HepG2 (cell line): ENCODE measurements around the gene FGD6. TPM values are rescaled to one million over a fixed set of nuclear protein-coding genes. Genes with fewer than 3 reads are reported as not detected.

Experiments
- CHD4 ChIP-seq: fragments of 200-600 bp; sonication (generic); IDR thresholded peaks from 2 replicates; pipeline ENCODE4 v1.7.0; 2017; ENCODE audit warnings: mild to moderate bottlenecking, low read length, borderline replicate concordance
- EEA1 ChIP-seq: sonication (generic); formaldehyde crosslinking; IDR thresholded peaks from 2 replicates; pipeline ENCODE4 v1.5.1; 2020; ENCODE audit warnings: mild to moderate bottlenecking, missing genetic modification reagents, borderline replicate concordance
- FOXM1 ChIP-seq: sonication (generic); formaldehyde crosslinking; IDR thresholded peaks from 2 replicates; pipeline ENCODE4 v1.5.0; 2020; ENCODE audit warnings: missing genetic modification reagents
- FOXO1 ChIP-seq: sonication (generic); formaldehyde crosslinking; IDR thresholded peaks from 2 replicates; pipeline ENCODE4 v1.4.0; 2020; ENCODE audit warnings: missing genetic modification reagents
- MZF1 ChIP-seq: sonication (generic); formaldehyde crosslinking; IDR thresholded peaks from 2 replicates; pipeline ENCODE4 v1.8.1; 2023; ENCODE audit warnings: mild to moderate bottlenecking, missing genetic modification reagents, borderline replicate concordance
- NCOA1 ChIP-seq: sonication (generic); formaldehyde crosslinking; IDR thresholded peaks from 2 replicates; pipeline ENCODE4 v1.9.0; 2021; ENCODE audit warnings: missing genetic modification reagents
- POLR2AphosphoS5 ChIP-seq: IDR thresholded peaks from 2 replicates; pipeline ENCODE4 v1.6.1; 2012; ENCODE audit warnings: low read depth, low read length
- POLR2G ChIP-seq: fragments of 200-400 bp; formaldehyde crosslinking; IDR thresholded peaks from 2 replicates; pipeline ENCODE4 v1.6.1; 2018; ENCODE audit warnings: mild to moderate bottlenecking, low read depth, low read length, moderate library complexity
- RCOR2 ChIP-seq: IDR thresholded peaks from 2 replicates; pipeline ENCODE4 v1.6.1; 2016; ENCODE audit warnings: missing biosample characterization, missing genetic modification reagents
- SMYD3 ChIP-seq: sonication (generic); formaldehyde crosslinking; IDR thresholded peaks from 2 replicates; pipeline ENCODE4 v1.8.1; 2023; ENCODE audit warnings: mild to moderate bottlenecking, missing genetic modification reagents
- THYN1 ChIP-seq: sonication (generic); formaldehyde crosslinking; IDR thresholded peaks from 2 replicates; pipeline ENCODE4 v1.8.1; 2023; ENCODE audit warnings: low read depth, mild to moderate bottlenecking, moderate library complexity, missing genetic modification reagents, borderline replicate concordance
- TOE1 ChIP-seq: sonication (generic); formaldehyde crosslinking; IDR thresholded peaks from 2 replicates; pipeline ENCODE4 v1.4.0; 2020; ENCODE audit warnings: mild to moderate bottlenecking, missing genetic modification reagents
- ZMYM4 ChIP-seq: sonication (generic); formaldehyde crosslinking; IDR thresholded peaks from 2 replicates; pipeline ENCODE4 v1.8.1; 2023; ENCODE audit warnings: mild to moderate bottlenecking, missing genetic modification reagents
- ZNF282 ChIP-seq: fragments of 450-650 bp; IDR thresholded peaks from 2 replicates; pipeline ENCODE4 v1.6.1; 2018; ENCODE audit not compliant: partially characterized antibody
- ZNF432 ChIP-seq: sonication (generic); formaldehyde crosslinking; IDR thresholded peaks from 2 replicates; pipeline ENCODE4 v1.5.0; 2020; ENCODE audit warnings: missing genetic modification reagents, mild to moderate bottlenecking, borderline replicate concordance
- ZSCAN12 ChIP-seq: sonication (generic); formaldehyde crosslinking; IDR thresholded peaks from 2 replicates; pipeline ENCODE4 v1.9.0; 2021; ENCODE audit warnings: mild to moderate bottlenecking, missing genetic modification reagents
- polyA plus RNA-seq, 8 experiments: library from polyadenylated mRNA; depleted of rRNA in 3 of 8; stranded (reverse) in 7 of 8; unstranded in 1 of 8; fragments of >200 nt; fragmentation: Illumina TruSeq in 4 of 8; extraction: Trizol in 4 of 8; gene quantifications; 2 replicates each; pipeline versions ENCODE4 v1.2.1 to v1.2.3, GENCODE V29; 2011 to 2016; ENCODE audit warnings: low read depth in 4 of 8, missing spikeins in 1 of 8, mixed read lengths in 1 of 8; ENCODE audit not compliant: insufficient read depth in 1 of 8
- total RNA-seq, 5 experiments: library from RNA; depleted of rRNA; stranded (reverse); fragments of >200 nt; fragmentation: Illumina TruSeq; extraction: Trizol; gene quantifications; 2 replicates each; pipeline ENCODE4 v1.2.3, GENCODE V29; 2016; ENCODE audit warnings: low read depth in 1 of 5
- TF ChIP-seq, protein P1 (sequence below): IDR thresholded peaks from 2 replicates; pipeline ENCODE4 v1.6.1; 2018; ENCODE audit warnings: missing genetic modification reagents
- TF ChIP-seq, protein P2 (sequence below), 2 experiments: sonication (generic) in 1 of 2; formaldehyde crosslinking in 1 of 2; IDR thresholded peaks; 2 replicates each; pipeline versions ENCODE4 v1.4.0 to v1.6.1; 2018 to 2020; ENCODE audit warnings: missing genetic modification reagents in 2 of 2, borderline replicate concordance in 1 of 2, low read depth in 1 of 2, mild to moderate bottlenecking in 1 of 2, missing biosample characterization in 1 of 2
- TF ChIP-seq, protein P3 (sequence below): sonication (generic); formaldehyde crosslinking; IDR thresholded peaks from 2 replicates; pipeline ENCODE4 v1.4.0; 2020; ENCODE audit warnings: missing genetic modification reagents
- TF ChIP-seq, protein P4 (sequence below): sonication (generic); formaldehyde crosslinking; IDR thresholded peaks from 2 replicates; pipeline ENCODE4 v1.5.0; 2020; ENCODE audit warnings: missing genetic modification reagents
- TF ChIP-seq, protein P5 (sequence below): IDR thresholded peaks from 2 replicates; pipeline ENCODE4 v1.6.1; 2016; ENCODE audit warnings: missing compliant biosample characterization, missing genetic modification reagents, borderline replicate concordance

FGD6 gene
- total and polyA plus RNA-seq, 2 of the 13 experiments (the other 11 are each of a cell fraction or from before 2014, with no cell fraction given), result 2.2 to 4.3 TPM

DNA sequence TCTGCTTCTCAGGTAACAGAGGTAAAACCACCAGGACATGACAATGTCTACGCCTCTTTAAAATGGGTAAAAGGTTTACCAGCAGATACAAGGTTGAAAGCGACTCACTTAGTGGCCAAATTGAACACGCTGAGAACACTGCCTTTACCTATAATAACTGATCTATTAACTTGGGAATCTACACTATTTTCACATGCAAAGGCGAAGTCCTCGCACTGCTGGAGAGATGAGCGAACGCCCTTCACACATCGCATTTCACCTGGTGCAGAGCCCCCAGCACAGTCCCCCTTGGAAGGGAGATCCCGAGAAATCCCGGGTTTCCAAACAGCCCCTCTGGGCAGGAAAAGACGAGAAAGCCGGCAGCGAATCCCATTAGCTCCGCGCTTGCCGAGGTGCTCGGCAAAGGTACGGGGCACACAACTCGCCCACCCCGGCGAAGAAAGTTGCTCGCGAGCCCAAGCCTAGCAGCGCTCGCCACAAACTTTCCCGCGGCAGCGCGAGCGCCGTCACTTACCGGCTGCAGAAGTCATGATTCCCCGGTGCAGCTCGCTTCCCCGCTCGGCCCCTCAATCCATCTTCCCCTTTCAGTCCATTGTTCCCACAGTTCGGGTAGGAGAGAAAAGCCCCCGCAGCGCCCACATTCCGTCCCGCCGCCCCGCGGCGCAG lies 423 bp downstream of the FGD6 start (continued):
- TF ChIP-seq, protein P1, sequence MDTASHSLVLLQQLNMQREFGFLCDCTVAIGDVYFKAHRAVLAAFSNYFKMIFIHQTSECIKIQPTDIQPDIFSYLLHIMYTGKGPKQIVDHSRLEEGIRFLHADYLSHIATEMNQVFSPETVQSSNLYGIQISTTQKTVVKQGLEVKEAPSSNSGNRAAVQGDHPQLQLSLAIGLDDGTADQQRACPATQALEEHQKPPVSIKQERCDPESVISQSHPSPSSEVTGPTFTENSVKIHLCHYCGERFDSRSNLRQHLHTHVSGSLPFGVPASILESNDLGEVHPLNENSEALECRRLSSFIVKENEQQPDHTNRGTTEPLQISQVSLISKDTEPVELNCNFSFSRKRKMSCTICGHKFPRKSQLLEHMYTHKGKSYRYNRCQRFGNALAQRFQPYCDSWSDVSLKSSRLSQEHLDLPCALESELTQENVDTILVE (CRISPR knock-in tag), result no peak
- TF ChIP-seq EEA1 (CRISPR knock-in tag) (no peak), POLR2G (0 out of 2 replicates have a peak, but pooled peaks have one; percentile 76), MZF1 (no peak), NCOA1 (CRISPR knock-in tag) (no peak), FOXO1 (CRISPR knock-in tag) (no peak), THYN1 (CRISPR knock-in tag) (no peak), TOE1 (CRISPR knock-in tag) (no peak), ZMYM4 (CRISPR knock-in tag) (no peak), CHD4 (no peak), ZNF282 (no peak), ZSCAN12 (CRISPR knock-in tag) (no peak), RCOR2 (CRISPR knock-in tag) (no peak), FOXM1 (no peak), ZNF432 (no peak), SMYD3 (CRISPR knock-in tag) (no peak), POLR2AphosphoS5 (no peak)
- TF ChIP-seq, protein P2, sequence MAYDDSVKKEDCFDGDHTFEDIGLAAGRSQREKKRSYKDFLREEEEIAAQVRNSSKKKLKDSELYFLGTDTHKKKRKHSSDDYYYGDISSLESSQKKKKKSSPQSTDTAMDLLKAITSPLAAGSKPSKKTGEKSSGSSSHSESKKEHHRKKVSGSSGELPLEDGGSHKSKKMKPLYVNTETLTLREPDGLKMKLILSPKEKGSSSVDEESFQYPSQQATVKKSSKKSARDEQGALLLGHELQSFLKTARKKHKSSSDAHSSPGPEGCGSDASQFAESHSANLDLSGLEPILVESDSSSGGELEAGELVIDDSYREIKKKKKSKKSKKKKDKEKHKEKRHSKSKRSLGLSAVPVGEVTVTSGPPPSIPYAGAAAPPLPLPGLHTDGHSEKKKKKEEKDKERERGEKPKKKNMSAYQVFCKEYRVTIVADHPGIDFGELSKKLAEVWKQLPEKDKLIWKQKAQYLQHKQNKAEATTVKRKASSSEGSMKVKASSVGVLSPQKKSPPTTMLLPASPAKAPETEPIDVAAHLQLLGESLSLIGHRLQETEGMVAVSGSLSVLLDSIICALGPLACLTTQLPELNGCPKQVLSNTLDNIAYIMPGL (CRISPR knock-in tag; IDR thresholded peaks at IDR 0.05; ENCODE audit: borderline replicate concordance in 1 of 2, low read depth in 1 of 2), result no peak
- TF ChIP-seq, protein P3, sequence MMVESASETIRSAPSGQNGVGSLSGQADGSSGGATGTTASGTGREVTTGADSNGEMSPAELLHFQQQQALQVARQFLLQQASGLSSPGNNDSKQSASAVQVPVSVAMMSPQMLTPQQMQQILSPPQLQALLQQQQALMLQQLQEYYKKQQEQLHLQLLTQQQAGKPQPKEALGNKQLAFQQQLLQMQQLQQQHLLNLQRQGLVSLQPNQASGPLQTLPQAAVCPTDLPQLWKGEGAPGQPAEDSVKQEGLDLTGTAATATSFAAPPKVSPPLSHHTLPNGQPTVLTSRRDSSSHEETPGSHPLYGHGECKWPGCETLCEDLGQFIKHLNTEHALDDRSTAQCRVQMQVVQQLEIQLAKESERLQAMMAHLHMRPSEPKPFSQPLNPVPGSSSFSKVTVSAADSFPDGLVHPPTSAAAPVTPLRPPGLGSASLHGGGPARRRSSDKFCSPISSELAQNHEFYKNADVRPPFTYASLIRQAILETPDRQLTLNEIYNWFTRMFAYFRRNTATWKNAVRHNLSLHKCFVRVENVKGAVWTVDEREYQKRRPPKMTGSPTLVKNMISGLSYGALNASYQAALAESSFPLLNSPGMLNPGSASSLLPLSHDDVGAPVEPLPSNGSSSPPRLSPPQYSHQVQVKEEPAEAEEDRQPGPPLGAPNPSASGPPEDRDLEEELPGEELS (CRISPR knock-in tag), result no peak
- TF ChIP-seq, protein P4, sequence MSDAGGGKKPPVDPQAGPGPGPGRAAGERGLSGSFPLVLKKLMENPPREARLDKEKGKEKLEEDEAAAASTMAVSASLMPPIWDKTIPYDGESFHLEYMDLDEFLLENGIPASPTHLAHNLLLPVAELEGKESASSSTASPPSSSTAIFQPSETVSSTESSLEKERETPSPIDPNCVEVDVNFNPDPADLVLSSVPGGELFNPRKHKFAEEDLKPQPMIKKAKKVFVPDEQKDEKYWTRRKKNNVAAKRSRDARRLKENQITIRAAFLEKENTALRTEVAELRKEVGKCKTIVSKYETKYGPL (CRISPR knock-in tag), result no peak
- TF ChIP-seq, protein P5, sequence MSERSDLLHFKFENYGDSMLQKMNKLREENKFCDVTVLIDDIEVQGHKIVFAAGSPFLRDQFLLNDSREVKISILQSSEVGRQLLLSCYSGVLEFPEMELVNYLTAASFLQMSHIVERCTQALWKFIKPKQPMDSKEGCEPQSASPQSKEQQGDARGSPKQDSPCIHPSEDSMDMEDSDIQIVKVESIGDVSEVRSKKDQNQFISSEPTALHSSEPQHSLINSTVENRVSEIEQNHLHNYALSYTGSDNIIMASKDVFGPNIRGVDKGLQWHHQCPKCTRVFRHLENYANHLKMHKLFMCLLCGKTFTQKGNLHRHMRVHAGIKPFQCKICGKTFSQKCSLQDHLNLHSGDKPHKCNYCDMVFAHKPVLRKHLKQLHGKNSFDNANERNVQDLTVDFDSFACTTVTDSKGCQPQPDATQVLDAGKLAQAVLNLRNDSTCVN (CRISPR knock-in tag), result 0 out of 2 replicates have a peak, but pooled peaks have one; percentile 7
